HepG2 (cell line): ENCODE results near the gene COL5A1.

Experiments used
- ATF7-NPFF ChIP-seq: sonication (generic); formaldehyde crosslinking; IDR thresholded peaks from 2 replicates; pipeline ENCODE4 v1.8.1; 2023; ENCODE audit warnings: mild to moderate bottlenecking, low read depth, missing genetic modification reagents, moderate library complexity
- CBX2 ChIP-seq, 2 experiments: fragments of 200-600 bp in 1 of 2; sonication (generic); formaldehyde crosslinking in 1 of 2; IDR thresholded peaks; 2 replicates each; pipeline versions ENCODE4 v1.7.0 to v1.8.1; 2018 to 2022; ENCODE audit warnings: low read depth in 2 of 2, low read length in 1 of 2, mild to moderate bottlenecking in 1 of 2, missing genetic modification reagents in 1 of 2
- CHD2 ChIP-seq: IDR thresholded peaks from 2 replicates; pipeline ENCODE4 v1.6.1; 2011; ENCODE audit warnings: low read depth, low read length, improper control_type of control experiment
- DMTF1 ChIP-seq: sonication (generic); formaldehyde crosslinking; IDR thresholded peaks from 2 replicates; pipeline ENCODE4 v1.4.0; 2020; ENCODE audit warnings: mild to moderate bottlenecking, missing genetic modification reagents
- EZH2 ChIP-seq: conservative IDR thresholded peaks from 2 replicates; pipeline ENCODE4 v1.6.1; 2012; ENCODE audit warnings: mild to moderate bottlenecking, low read depth, low read length, moderate library complexity
- FOXK2 ChIP-seq: fragments of 450-650 bp; IDR thresholded peaks from 2 replicates; pipeline ENCODE4 v1.6.1; 2016
- MAFK ChIP-seq, 2 experiments: IDR thresholded peaks in 1 of 2; conservative IDR thresholded peaks in 1 of 2; 2 replicates each; pipeline ENCODE4 v1.6.1; 2011; ENCODE audit warnings: improper control_type of control experiment in 2 of 2, low read length in 2 of 2
- TAF1 ChIP-seq: sonication (generic); formaldehyde crosslinking; IDR thresholded peaks from 2 replicates; pipeline ENCODE4 v1.4.0; 2020; ENCODE audit warnings: missing genetic modification reagents
- ZKSCAN1 ChIP-seq: fragments of 150-350 bp; IDR thresholded peaks from 2 replicates; pipeline ENCODE4 v1.6.1; 2014; ENCODE audit warnings: low read length
- ZNF431 ChIP-seq: sonication (generic); formaldehyde crosslinking; IDR thresholded peaks from 2 replicates; pipeline ENCODE4 v1.9.0; 2022; ENCODE audit warnings: missing genetic modification reagents, low read depth, mild to moderate bottlenecking, borderline replicate concordance
- TF ChIP-seq, protein P1 (sequence below): sonication (generic); formaldehyde crosslinking; IDR thresholded peaks from 2 replicates; pipeline ENCODE4 v1.4.0; 2020; ENCODE audit warnings: missing genetic modification reagents, borderline replicate concordance
- TF ChIP-seq, protein P2 (sequence below): sonication (generic); formaldehyde crosslinking; IDR thresholded peaks from 2 replicates; pipeline ENCODE4 v1.4.0; 2020; ENCODE audit warnings: missing genetic modification reagents
- TF ChIP-seq, protein P3 (sequence below): sonication (generic); formaldehyde crosslinking; IDR thresholded peaks from 2 replicates; pipeline ENCODE4 v1.5.0; 2020; ENCODE audit warnings: mild to moderate bottlenecking, missing genetic modification reagents, moderate library complexity

- TF ChIP-seq ATF7-NPFF (CRISPR knock-in tag) = no peak
- no peak for TF ChIP-seq MAFK (conservative IDR thresholded peaks at IDR 0.05 in 1 of 2, IDR thresholded peaks at IDR 0.05 in 1 of 2; ENCODE audit: low read length in 2 of 2)
- no peak for TF ChIP-seq TAF1 (CRISPR knock-in tag)
- TF ChIP-seq EZH2 = peak; percentile 82; the same call in 1 of the 2 replicates
- TF ChIP-seq CBX2 (IDR thresholded peaks at IDR 0.05; ENCODE audit: low read depth, low read length) = no peak
- TF ChIP-seq CBX2 (CRISPR knock-in tag; IDR thresholded peaks at IDR 0.05; ENCODE audit: low read depth) = no peak
- TF ChIP-seq, protein P1, sequence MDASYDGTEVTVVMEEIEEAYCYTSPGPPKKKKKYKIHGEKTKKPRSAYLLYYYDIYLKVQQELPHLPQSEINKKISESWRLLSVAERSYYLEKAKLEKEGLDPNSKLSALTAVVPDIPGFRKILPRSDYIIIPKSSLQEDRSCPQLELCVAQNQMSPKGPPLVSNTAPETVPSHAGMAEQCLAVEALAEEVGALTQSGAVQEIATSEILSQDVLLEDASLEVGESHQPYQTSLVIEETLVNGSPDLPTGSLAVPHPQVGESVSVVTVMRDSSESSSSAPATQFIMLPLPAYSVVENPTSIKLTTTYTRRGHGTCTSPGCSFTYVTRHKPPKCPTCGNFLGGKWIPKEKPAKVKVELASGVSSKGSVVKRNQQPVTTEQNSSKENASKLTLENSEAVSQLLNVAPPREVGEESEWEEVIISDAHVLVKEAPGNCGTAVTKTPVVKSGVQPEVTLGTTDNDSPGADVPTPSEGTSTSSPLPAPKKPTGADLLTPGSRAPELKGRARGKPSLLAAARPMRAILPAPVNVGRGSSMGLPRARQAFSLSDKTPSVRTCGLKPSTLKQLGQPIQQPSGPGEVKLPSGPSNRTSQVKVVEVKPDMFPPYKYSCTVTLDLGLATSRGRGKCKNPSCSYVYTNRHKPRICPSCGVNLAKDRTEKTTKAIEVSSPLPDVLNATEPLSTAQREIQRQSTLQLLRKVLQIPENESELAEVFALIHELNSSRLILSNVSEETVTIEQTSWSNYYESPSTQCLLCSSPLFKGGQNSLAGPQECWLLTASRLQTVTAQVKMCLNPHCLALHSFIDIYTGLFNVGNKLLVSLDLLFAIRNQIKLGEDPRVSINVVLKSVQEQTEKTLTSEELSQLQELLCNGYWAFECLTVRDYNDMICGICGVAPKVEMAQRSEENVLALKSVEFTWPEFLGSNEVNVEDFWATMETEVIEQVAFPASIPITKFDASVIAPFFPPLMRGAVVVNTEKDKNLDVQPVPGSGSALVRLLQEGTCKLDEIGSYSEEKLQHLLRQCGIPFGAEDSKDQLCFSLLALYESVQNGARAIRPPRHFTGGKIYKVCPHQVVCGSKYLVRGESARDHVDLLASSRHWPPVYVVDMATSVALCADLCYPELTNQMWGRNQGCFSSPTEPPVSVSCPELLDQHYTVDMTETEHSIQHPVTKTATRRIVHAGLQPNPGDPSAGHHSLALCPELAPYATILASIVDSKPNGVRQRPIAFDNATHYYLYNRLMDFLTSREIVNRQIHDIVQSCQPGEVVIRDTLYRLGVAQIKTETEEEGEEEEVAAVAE = no peak
- TF ChIP-seq DMTF1 (CRISPR knock-in tag) = no peak
- no peak for TF ChIP-seq CHD2
- TF ChIP-seq, protein P2, sequence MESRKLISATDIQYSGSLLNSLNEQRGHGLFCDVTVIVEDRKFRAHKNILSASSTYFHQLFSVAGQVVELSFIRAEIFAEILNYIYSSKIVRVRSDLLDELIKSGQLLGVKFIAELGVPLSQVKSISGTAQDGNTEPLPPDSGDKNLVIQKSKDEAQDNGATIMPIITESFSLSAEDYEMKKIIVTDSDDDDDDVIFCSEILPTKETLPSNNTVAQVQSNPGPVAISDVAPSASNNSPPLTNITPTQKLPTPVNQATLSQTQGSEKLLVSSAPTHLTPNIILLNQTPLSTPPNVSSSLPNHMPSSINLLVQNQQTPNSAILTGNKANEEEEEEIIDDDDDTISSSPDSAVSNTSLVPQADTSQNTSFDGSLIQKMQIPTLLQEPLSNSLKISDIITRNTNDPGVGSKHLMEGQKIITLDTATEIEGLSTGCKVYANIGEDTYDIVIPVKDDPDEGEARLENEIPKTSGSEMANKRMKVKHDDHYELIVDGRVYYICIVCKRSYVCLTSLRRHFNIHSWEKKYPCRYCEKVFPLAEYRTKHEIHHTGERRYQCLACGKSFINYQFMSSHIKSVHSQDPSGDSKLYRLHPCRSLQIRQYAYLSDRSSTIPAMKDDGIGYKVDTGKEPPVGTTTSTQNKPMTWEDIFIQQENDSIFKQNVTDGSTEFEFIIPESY (CRISPR knock-in tag) = no peak
- TF ChIP-seq, protein P3, sequence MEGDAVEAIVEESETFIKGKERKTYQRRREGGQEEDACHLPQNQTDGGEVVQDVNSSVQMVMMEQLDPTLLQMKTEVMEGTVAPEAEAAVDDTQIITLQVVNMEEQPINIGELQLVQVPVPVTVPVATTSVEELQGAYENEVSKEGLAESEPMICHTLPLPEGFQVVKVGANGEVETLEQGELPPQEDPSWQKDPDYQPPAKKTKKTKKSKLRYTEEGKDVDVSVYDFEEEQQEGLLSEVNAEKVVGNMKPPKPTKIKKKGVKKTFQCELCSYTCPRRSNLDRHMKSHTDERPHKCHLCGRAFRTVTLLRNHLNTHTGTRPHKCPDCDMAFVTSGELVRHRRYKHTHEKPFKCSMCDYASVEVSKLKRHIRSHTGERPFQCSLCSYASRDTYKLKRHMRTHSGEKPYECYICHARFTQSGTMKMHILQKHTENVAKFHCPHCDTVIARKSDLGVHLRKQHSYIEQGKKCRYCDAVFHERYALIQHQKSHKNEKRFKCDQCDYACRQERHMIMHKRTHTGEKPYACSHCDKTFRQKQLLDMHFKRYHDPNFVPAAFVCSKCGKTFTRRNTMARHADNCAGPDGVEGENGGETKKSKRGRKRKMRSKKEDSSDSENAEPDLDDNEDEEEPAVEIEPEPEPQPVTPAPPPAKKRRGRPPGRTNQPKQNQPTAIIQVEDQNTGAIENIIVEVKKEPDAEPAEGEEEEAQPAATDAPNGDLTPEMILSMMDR (CRISPR knock-in tag) = peak; percentile 78
- no peak for TF ChIP-seq ZKSCAN1
- no peak for TF ChIP-seq ZNF431 (CRISPR knock-in tag)
- TF ChIP-seq FOXK2 = no peak
Observed at GRCh38 chr9:134778841-134779411, 137.3 kb downstream of the COL5A1 start.
